SK-N-SH (cell line): Measurements from ENCODE around the gene FPGT. TPM values are rescaled to one million over a fixed set of nuclear protein-coding genes. Genes with fewer than 3 reads are reported as not detected.

Experiments
- CTCF ChIA-PET: fragments of 300-600, 350-600 bp; formaldehyde crosslinking; extraction: SDS; loops from one replicate; lab custom pipeline; 2021; lab: Yijun Ruan, JAX
- POLR2A ChIA-PET: fragments of 350-600 bp; sonication (Branson Sonifier 250); formaldehyde crosslinking; extraction: SDS; loops from one replicate; lab custom pipeline; 2020; ENCODE audit warnings: antibody characterized with exemption, inconsistent platforms; lab: Yijun Ruan, JAX
- DNase-seq: peaks from one replicate; pipeline ENCODE4 v3.0.0; 2012
- H2AFZ ChIP-seq: fragments of 200-600 bp; sonication (generic); 2 replicates; pipeline ENCODE4 v1.8.1; 2016; ENCODE audit warnings: antibody characterized with exemption, mild to moderate bottlenecking, low read depth
- H3F3A ChIP-seq: fragments of 200-600 bp; sonication (generic); replicated peaks from 2 replicates; pipeline ENCODE3; 2016; ENCODE audit warnings: antibody characterized with exemption, mild to moderate bottlenecking; ENCODE audit not compliant: insufficient read depth
- H3K27ac ChIP-seq, 2 experiments: fragments of 200-500 bp in 1 of 2; fragments of 200-600 bp in 1 of 2; sonication (Bioruptor generic) in 1 of 2; sonication (generic), shearing (Covaris generic) in 1 of 2; 2 replicates each; pipeline versions ENCODE4 v1.5.1 to v1.6.1; 2014 to 2016; ENCODE audit warnings: low read depth in 2 of 2, inconsistent platforms in 1 of 2, low read length in 1 of 2, mild to moderate bottlenecking in 1 of 2, mixed read lengths in 1 of 2
- H3K27me3 ChIP-seq: fragments of 200-600 bp; sonication (generic), shearing (Covaris generic); 2 replicates; pipeline ENCODE4 v1.6.1; 2016; ENCODE audit warnings: mixed run types; ENCODE audit not compliant: insufficient read depth
- H3K36me3 ChIP-seq, 2 experiments: fragments of 200-500 bp in 1 of 2; fragments of 200-600 bp in 1 of 2; sonication (Bioruptor generic) in 1 of 2; sonication (generic) in 1 of 2; replicated peaks in 1 of 2; 2 replicates each; pipeline versions ENCODE3 to v1.5.1; 2014 to 2016; ENCODE audit warnings: low read length in 1 of 2, mild to moderate bottlenecking in 1 of 2; ENCODE audit not compliant: insufficient read depth in 2 of 2, control insufficient read depth in 1 of 2
- H3K4me1 ChIP-seq, 2 experiments: fragments of 200-500 bp in 1 of 2; fragments of 200-600 bp in 1 of 2; sonication (Bioruptor generic) in 1 of 2; sonication (generic), shearing (Covaris generic) in 1 of 2; 2 replicates each; pipeline versions ENCODE4 v1.5.1 to v1.6.1; 2014 to 2016; ENCODE audit warnings: low read depth in 1 of 2, low read length in 1 of 2, mixed run types in 1 of 2; ENCODE audit not compliant: insufficient read depth in 2 of 2, control insufficient read depth in 1 of 2
- H3K4me2 ChIP-seq: fragments of 200-600 bp; sonication (generic), shearing (Covaris generic); 2 replicates; pipeline ENCODE4 v1.6.1; 2017; ENCODE audit warnings: mixed run types
- H3K4me3 ChIP-seq, 2 experiments: fragments of 200-500 bp in 1 of 2; fragments of 200-600 bp in 1 of 2; sonication (Bioruptor generic) in 1 of 2; sonication (generic), shearing (Covaris generic) in 1 of 2; 2 replicates each; pipeline versions ENCODE4 v1.5.1 to v1.8.1; 2014 to 2016; ENCODE audit warnings: low read depth in 2 of 2, inconsistent platforms in 1 of 2, low read length in 1 of 2, mild to moderate bottlenecking in 1 of 2, mixed read lengths in 1 of 2, moderate library complexity in 1 of 2
- H3K79me2 ChIP-seq: fragments of 200-600 bp; sonication (generic); 2 replicates; pipeline ENCODE4 v1.8.1; 2017; ENCODE audit warnings: mild to moderate bottlenecking; ENCODE audit not compliant: insufficient read depth
- H3K9ac ChIP-seq: fragments of 200-600 bp; sonication (generic); 2 replicates; pipeline ENCODE4 v1.6.1; 2017; ENCODE audit warnings: mixed run types
- H3K9me2 ChIP-seq: fragments of 200-600 bp; sonication (generic); 2 replicates; pipeline ENCODE4 v1.6.1; 2017; ENCODE audit warnings: mixed run types
- H3K9me3 ChIP-seq: fragments of 200-600 bp; sonication (generic); 2 replicates; pipeline ENCODE4 v1.6.1; 2017; ENCODE audit warnings: mixed run types, mild to moderate bottlenecking, moderate library complexity
- H4K20me1 ChIP-seq: fragments of 200-600 bp; sonication (generic); 2 replicates; pipeline ENCODE4 v1.6.1; 2017; ENCODE audit warnings: mild to moderate bottlenecking, mixed run types; ENCODE audit not compliant: insufficient read depth
- CTCF ChIP-seq: fragments of 200-600 bp; sonication (generic); IDR thresholded peaks from 2 replicates; pipeline ENCODE4 v1.6.1; 2017; ENCODE audit warnings: antibody characterized with exemption, mild to moderate bottlenecking, moderate library complexity
- ELF1 ChIP-seq: IDR thresholded peaks from 2 replicates; pipeline ENCODE4 v1.4.0; 2012
- EP300 ChIP-seq, 2 experiments: IDR thresholded peaks; 2 replicates each; pipeline versions ENCODE4 v1.4.0 to v1.6.1; 2012; ENCODE audit warnings: borderline replicate concordance in 1 of 2, low read depth in 1 of 2, low read length in 1 of 2
- FOXJ3 ChIP-seq: sonication (generic); formaldehyde crosslinking; IDR thresholded peaks from 2 replicates; pipeline ENCODE4 v1.5.1; 2020; ENCODE audit warnings: mild to moderate bottlenecking, missing genetic modification reagents
- GABPA ChIP-seq: IDR thresholded peaks from 2 replicates; pipeline ENCODE4 v1.4.0; 2012; ENCODE audit warnings: low read depth, mild to moderate bottlenecking
- IRF3 ChIP-seq: fragments of 150-350 bp; IDR thresholded peaks from 2 replicates; pipeline ENCODE4 v1.6.1; 2016; ENCODE audit warnings: mild to moderate bottlenecking, low read depth, low read length
- JUND ChIP-seq: IDR thresholded peaks from 2 replicates; pipeline ENCODE4 v1.4.0; 2012
- MEF2A ChIP-seq: IDR thresholded peaks from 2 replicates; pipeline ENCODE4 v1.4.0; 2012; ENCODE audit warnings: low read depth, borderline replicate concordance
- MXI1 ChIP-seq: IDR thresholded peaks from 2 replicates; pipeline ENCODE4 v1.6.1; 2012; ENCODE audit warnings: mild to moderate bottlenecking, low read depth, low read length, improper control_type of control experiment
- POLR2AphosphoS5 ChIP-seq: IDR thresholded peaks from 2 replicates; pipeline ENCODE4 v1.6.1; 2012; ENCODE audit warnings: low read depth, low read length
- RAD21 ChIP-seq: IDR thresholded peaks from 2 replicates; pipeline ENCODE4 v1.6.1; 2012; ENCODE audit warnings: mild to moderate bottlenecking, low read length
- RCOR1 ChIP-seq: fragments of 150-350 bp; IDR thresholded peaks from 2 replicates; pipeline ENCODE4 v1.6.1; 2017; ENCODE audit warnings: antibody characterized with exemption, low read length
- RXRA ChIP-seq: IDR thresholded peaks from 2 replicates; pipeline ENCODE4 v1.4.0; 2012; ENCODE audit warnings: low read depth, mild to moderate bottlenecking, borderline replicate concordance
- SMC3 ChIP-seq: IDR thresholded peaks from 2 replicates; pipeline ENCODE4 v1.6.1; 2012; ENCODE audit warnings: low read depth, low read length, improper control_type of control experiment
- TCF12 ChIP-seq: IDR thresholded peaks from 2 replicates; pipeline ENCODE4 v1.4.0; 2012
- TEAD4 ChIP-seq: IDR thresholded peaks from 2 replicates; pipeline ENCODE4 v1.4.0; 2012; ENCODE audit warnings: mild to moderate bottlenecking, borderline replicate concordance; ENCODE audit not compliant: insufficient read depth
- USF1 ChIP-seq: IDR thresholded peaks from 2 replicates; pipeline ENCODE4 v1.4.0; 2012; ENCODE audit warnings: low read depth, borderline replicate concordance
- YY1 ChIP-seq: IDR thresholded peaks from 2 replicates; pipeline ENCODE4 v1.4.0; 2012; ENCODE audit warnings: low read depth, mild to moderate bottlenecking
- WGBS: methylation state at CpG from one replicate; pipeline ENCODE4 v1.1.6; 2017; ENCODE audit warnings: low lambda C conversion rate; 5-methylcytosine and 5-hydroxymethylcytosine counted together
- polyA plus RNA-seq, 3 experiments: library from polyadenylated mRNA; depleted of rRNA; stranded (reverse); fragments of >200 nt; gene quantifications; 2 replicates each; pipeline ENCODE4 v1.2.3, GENCODE V29; 2012
- TF ChIP-seq, protein P1 (sequence below): IDR thresholded peaks from 2 replicates; pipeline ENCODE4 v1.6.1; 2012; ENCODE audit warnings: mild to moderate bottlenecking, low read depth, low read length, moderate library complexity
- TF ChIP-seq, protein P2 (sequence below): IDR thresholded peaks from 2 replicates; pipeline ENCODE4 v1.4.0; 2012; ENCODE audit warnings: low read depth

Gene FPGT
- polyA plus RNA-seq, 1 of the 3 experiments (the other 2 are of a cell fraction): 3.5 TPM

GRCh38 chr1:74246315-74246714 is 48.3 kb downstream of the FPGT start:
- H3K79me2 ChIP-seq: no peaks in the 10 kb centered on the region
- no peak overlapping the region for H3K9ac ChIP-seq
- no peak overlapping the region for H3K27ac ChIP-seq
- no peaks in the 10 kb centered on the region for H4K20me1 ChIP-seq
- no peaks in the 10 kb centered on the region for H3K9me2 ChIP-seq
- DNase-seq: no peak
- H3K4me1 ChIP-seq: no peaks in the 10 kb centered on the region
- 41% methylated on average over 2 of the region's 2 CpGs for WGBS
- H3K27me3 ChIP-seq: no peaks in the 10 kb centered on the region
- no peaks in the 10 kb centered on the region for H3K9me3 ChIP-seq
- CTCF ChIA-PET: interaction anchor here (1.0 to 1.1 kb wide), 2 partner anchors 18 to 79 kb away, joined by 3 read pairs; no protein-coding TSS in a partner anchor
- POLR2A ChIA-PET: no interaction called here
- H3K4me3 ChIP-seq: no peak overlapping the region
- TF ChIP-seq, protein P1, sequence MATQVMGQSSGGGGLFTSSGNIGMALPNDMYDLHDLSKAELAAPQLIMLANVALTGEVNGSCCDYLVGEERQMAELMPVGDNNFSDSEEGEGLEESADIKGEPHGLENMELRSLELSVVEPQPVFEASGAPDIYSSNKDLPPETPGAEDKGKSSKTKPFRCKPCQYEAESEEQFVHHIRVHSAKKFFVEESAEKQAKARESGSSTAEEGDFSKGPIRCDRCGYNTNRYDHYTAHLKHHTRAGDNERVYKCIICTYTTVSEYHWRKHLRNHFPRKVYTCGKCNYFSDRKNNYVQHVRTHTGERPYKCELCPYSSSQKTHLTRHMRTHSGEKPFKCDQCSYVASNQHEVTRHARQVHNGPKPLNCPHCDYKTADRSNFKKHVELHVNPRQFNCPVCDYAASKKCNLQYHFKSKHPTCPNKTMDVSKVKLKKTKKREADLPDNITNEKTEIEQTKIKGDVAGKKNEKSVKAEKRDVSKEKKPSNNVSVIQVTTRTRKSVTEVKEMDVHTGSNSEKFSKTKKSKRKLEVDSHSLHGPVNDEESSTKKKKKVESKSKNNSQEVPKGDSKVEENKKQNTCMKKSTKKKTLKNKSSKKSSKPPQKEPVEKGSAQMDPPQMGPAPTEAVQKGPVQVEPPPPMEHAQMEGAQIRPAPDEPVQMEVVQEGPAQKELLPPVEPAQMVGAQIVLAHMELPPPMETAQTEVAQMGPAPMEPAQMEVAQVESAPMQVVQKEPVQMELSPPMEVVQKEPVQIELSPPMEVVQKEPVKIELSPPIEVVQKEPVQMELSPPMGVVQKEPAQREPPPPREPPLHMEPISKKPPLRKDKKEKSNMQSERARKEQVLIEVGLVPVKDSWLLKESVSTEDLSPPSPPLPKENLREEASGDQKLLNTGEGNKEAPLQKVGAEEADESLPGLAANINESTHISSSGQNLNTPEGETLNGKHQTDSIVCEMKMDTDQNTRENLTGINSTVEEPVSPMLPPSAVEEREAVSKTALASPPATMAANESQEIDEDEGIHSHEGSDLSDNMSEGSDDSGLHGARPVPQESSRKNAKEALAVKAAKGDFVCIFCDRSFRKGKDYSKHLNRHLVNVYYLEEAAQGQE: no peak
- TF ChIP-seq EP300 (IDR thresholded peaks at IDR 0.05; ENCODE audit: borderline replicate concordance in 1 of 2, low read depth in 1 of 2, low read length in 1 of 2) (no peak), USF1 (no peak), POLR2AphosphoS5 (no peak), RAD21 (no peak), MEF2A (no peak), RXRA (no peak), MXI1 (no peak), SMC3 (no peak), GABPA (no peak), TEAD4 (no peak), JUND (no peak), FOXJ3 (CRISPR knock-in tag) (no peak), YY1 (no peak), ELF1 (no peak)
- H3K36me3 ChIP-seq: no peaks in the 10 kb centered on the region
- H3K4me2 ChIP-seq: no peak overlapping the region
- no peak overlapping the region for H2AFZ ChIP-seq
- no peaks in the 10 kb centered on the region for H3F3A ChIP-seq

DNA sequence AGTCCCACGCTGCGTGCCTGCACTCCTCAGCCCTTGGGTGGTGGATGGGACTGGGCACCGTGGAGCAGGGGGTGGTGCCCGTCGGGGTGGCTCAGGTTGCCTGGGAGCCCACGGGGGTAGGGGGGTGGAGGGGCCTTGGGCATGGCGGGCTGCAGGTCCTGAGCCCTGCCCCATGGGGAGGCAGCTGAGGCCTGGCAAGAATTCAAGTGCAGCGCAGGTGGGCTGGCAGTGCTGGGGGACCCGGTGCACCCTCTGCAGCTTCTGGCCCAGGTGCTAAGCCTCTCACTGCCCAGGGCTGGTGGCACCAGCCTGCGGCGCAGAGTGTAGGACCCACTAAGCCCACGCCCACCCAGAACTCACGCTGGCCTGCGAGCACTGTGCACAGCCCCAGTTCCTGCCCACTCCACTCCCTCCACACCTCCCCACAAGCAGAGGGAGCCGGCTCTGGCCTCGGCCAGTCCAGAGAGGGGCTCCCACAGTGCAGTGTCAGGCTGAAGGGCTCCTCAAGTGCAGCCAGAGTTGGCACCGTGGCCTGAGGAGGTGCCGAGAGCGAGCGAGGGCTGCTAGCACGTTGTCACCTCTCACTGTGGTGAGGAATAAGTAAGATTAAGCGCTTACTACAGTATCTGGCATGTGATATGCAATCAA is 50.0 kb downstream of the FPGT start:
- H3K27ac ChIP-seq: no peak overlapping the region
- H3K9me2 ChIP-seq: no peaks in the 10 kb centered on the region
- 58% methylated on average over 7 of the region's 22 CpGs for WGBS
- no peaks in the 10 kb centered on the region for H3K4me1 ChIP-seq
- H4K20me1 ChIP-seq: no peaks in the 10 kb centered on the region
- POLR2A ChIA-PET: no interaction called here
- H3K9ac ChIP-seq: no peak overlapping the region
- no peak overlapping the region for H3K4me2 ChIP-seq
- no peaks in the 10 kb centered on the region for H3K79me2 ChIP-seq
- H3K27me3 ChIP-seq: no peaks in the 10 kb centered on the region
- DNase-seq: no peak
- H3F3A ChIP-seq: no peaks in the 10 kb centered on the region
- CTCF ChIA-PET: no interaction called here
- H2AFZ ChIP-seq: no peak overlapping the region
- H3K36me3 ChIP-seq: no peaks in the 10 kb centered on the region
- no peak overlapping the region for H3K4me3 ChIP-seq
- no peaks in the 10 kb centered on the region for H3K9me3 ChIP-seq
- TF ChIP-seq CTCF (no peak), FOXJ3 (CRISPR knock-in tag) (no peak), TCF12 (no peak), GABPA (no peak), TEAD4 (no peak), YY1 (no peak), IRF3 (no peak), MEF2A (no peak), JUND (no peak), ELF1 (no peak), USF1 (no peak), RCOR1 (no peak)
- TF ChIP-seq, protein P2, sequence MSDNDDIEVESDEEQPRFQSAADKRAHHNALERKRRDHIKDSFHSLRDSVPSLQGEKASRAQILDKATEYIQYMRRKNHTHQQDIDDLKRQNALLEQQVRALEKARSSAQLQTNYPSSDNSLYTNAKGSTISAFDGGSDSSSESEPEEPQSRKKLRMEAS: no peak
